ENCODE data around the gene VDR. TPM values are rescaled to one million over a fixed set of nuclear protein-coding genes. Genes with fewer than 3 reads are reported as not detected.

VDR gene
- total RNA-seq, 4 donors from 2014 or later, result 1.9 to 6.0 (median 3.6) TPM

DNA sequence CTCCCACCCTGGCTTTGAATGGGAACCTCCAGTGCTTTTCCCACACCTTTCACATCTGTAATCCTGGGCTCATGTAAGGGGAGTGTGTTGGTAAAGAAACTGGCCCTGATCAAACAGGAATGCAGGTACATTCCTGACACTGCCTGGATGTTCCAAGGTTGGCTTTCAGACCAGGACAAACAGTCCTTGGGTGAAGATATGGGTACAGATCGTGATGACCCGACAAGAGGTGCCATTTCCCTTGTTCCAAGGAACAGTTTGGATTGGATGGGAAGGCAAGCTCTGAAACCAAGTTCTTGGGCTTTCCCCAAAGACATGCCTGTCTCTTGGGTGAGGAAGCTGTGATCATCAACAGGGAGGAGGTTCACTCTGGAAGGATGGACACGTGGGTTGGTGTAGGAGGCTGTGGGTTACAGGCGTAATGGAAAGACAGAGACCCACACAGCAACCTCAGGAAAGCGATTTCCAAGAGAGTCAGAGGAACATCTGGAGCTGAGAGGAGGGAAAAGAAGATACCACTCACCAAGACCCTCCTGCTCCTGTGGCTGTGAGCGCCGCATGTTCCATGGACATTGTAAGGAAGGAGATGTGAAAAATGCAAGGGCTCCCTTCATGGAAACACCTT, 26.4 kb downstream of the VDR start:
- TF ChIP-seq, protein P1, sequence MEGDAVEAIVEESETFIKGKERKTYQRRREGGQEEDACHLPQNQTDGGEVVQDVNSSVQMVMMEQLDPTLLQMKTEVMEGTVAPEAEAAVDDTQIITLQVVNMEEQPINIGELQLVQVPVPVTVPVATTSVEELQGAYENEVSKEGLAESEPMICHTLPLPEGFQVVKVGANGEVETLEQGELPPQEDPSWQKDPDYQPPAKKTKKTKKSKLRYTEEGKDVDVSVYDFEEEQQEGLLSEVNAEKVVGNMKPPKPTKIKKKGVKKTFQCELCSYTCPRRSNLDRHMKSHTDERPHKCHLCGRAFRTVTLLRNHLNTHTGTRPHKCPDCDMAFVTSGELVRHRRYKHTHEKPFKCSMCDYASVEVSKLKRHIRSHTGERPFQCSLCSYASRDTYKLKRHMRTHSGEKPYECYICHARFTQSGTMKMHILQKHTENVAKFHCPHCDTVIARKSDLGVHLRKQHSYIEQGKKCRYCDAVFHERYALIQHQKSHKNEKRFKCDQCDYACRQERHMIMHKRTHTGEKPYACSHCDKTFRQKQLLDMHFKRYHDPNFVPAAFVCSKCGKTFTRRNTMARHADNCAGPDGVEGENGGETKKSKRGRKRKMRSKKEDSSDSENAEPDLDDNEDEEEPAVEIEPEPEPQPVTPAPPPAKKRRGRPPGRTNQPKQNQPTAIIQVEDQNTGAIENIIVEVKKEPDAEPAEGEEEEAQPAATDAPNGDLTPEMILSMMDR (IDR thresholded peaks at IDR 0.05; ENCODE audit: low read depth), result no peak

DNA sequence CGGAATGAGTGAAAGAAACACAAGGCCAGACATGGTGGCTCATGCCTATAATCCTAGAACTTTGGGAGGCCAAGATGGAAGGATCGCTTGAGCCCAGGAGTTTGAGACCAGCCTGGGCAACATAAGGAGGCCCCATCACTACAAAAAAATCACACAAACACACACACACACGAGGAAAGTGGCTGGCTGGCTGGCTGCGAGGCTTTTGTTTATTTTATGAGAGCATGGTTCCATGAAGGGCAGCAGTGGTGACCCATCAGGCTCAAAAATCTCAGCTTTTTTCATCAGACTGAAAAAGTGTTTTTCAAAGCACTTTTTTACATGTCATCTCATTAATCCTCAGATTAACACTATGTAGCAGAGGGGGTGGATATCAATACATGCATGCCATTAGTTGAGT, 27.7 kb downstream of the VDR start:
- TF ChIP-seq, protein P1 (IDR thresholded peaks at IDR 0.05; ENCODE audit: low read depth), result no peak

DNA sequence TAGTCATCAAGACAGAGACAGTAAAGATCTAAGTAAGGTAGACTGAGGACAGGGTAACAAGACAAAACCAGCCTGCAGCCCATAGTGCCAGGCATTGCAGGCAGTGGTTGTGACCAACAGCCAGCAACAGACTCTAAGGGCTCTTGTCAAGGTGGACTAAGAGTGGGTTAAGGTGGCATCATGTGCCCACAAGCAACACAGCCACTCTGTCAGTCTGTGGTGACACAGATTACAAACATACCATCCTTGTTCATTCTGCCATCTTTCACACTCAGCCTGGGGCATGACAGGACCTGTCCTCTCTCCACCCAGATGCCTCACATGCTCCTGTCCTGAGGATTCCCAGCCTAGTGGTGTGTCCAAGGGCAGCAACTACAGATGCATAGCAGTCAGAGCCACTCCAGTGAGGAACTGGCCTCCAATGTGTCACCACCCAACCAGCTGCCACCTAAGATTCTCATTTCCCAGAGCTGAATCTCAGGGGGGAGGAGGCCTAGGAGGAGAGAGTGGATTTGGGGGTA, 28.3 kb downstream of the VDR start:
- TF ChIP-seq, protein P1 (IDR thresholded peaks at IDR 0.05; ENCODE audit: low read depth), result no peak

DNA sequence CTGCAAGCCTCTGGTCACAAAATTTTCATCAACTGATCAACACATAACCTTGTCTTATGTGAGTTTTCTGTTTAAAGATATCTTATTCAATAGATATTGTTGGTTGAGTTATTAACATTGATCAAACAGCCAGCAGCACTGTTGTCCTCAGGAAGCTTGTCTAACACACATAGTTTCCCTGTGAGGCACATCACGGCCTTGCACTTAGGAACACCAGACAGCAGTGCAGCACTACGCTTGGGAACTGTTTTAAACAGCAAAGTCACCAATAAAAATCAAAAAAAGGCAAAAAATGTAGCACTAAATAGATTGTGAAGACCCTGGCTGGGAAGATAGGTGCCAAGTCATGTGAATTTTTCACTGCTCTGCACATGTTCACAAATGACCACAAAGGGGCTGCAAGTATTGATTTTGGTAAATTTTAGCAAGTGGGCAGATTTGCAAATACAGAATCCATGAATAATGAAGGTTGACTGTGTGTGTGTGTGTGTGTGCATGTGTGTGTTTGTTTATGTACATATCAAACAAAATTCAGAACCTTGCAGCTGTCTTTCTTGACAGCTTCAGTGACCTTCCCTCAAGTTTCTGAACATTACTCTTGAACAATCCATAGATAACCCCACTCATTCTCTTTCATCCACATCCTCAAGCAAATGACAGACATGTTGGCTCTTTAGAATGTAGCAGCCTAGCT, 28.9 kb downstream of the VDR start:
- TF ChIP-seq, protein P1 (IDR thresholded peaks at IDR 0.05; ENCODE audit: low read depth), result no peak

DNA sequence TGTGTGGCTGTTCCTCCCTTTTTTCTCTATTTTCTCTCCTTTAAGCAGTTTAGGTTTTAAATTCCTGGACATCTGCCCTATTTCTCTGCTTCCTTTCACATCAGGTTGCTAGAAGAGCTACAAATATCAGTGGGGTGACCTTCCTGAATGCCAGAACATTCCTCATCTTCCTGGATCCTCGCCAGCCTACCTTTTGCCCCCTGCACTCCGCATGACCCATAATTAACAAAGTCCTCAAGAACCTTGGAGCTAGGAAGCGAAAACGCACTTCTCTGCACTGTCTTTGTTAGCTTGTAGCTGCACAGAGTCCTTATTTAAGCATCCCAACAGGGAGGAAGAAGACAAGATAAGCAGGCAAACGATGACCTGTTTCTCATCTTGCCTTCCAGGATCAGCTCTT, 30.5 kb downstream of the VDR start:
- TF ChIP-seq, protein P1 (IDR thresholded peaks at IDR 0.05; ENCODE audit: low read depth), result no peak

DNA sequence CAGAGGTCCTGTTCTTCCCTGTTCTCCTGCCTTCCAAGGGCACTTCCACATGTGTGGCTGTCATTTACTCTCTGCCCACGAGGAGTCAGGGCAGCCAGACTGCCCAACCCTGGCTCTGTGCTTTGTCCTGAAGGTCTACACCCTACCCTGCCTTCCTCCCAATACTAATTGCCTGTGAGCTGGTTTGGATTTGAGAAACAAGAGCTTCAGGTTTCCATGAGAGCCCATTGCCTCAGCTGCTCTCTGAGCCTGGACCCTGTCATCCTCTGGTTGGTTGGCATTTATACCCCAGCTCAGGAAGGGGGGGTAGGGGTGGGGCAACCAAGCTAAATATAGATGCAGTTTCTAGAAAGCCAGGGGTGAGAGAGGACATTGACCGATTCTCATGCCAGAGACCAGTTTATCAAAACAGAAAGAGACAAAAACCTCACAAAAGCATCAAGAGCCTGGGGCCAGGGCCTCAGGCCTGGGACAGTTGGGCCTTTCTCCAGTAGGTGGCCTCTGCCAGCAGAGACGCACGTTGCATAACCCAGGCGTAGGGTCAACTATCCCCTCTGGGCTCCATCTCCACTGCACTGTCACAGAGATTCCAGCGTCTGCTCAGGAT, 34.5 kb downstream of the VDR start:
- TF ChIP-seq, protein P1 (IDR thresholded peaks at IDR 0.05; ENCODE audit: low read depth), result no peak

DNA sequence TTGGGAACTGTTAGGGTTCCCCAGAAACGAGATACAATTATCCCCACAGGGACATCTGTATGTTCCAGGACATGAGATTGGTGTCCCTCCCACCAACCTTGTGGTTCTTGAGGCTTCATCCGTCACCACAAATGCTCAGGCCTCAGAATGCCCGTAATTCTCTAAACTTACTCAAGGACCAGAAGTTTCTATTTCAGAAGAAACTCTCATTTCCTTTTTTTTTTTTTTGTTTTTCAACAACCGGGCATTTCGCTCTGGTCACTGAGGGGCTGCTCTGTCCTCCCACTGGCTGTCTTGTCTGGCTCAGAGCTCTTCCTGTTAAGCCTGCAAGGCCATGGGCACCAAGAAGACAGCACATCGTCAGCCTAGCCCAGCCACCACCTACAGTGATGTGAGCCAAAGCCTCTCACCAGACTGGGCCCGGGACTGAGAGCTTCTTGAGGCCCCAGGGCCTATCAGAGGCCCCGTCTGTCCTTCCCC, 36.2 kb downstream of the VDR start:
- TF ChIP-seq, protein P1 (IDR thresholded peaks at IDR 0.05; ENCODE audit: low read depth), result no peak
